Ramos (cell line): Measurements from ENCODE around the gene MTHFD1L.

Experiments used
- in situ Hi-C: fragments of 300-500 bp; cut with MboI; formaldehyde crosslinking; loops from one replicate; pipeline ENCODE4 v1.14.3; 2022; ENCODE audit warnings: low sequenced_read_pairs; ENCODE audit not compliant: unreplicated experiment

The MTHFD1L gene

DNA sequence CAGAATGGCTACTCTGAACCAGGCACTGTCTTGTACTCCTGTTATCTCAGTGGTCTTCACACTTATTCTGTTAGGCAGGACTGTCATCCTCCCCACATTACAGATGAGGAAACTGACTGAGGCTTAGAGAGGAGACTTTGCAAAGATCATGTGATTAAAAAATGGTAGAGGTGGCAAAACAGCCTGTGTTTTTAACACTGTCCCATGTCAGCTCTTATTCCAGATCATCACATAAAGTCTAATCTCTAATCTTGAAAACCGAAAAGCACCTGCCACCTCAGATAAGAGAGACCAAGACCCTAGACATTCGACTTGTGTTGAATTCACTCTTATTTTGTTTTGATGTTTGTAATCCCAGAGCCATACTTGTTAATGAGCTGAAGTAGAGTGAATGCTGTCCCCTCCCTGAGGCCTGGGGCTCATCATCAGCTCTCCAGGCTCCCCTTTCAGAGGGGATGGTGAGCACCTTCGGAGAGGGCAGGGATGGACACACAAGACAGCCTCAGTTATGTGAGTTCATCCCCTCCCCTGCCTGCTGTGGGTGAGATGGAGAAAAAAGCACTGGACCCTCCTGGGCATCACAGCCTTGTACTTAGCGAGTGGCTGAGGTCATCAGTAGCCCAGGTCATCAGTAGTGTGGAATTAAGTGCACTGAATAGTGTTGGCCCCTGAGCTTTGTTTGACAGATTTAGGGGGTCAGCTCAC, 30.6 kb downstream of the MTHFD1L start:
- in situ Hi-C loops, result loop anchor here (10.0 kb wide), 1 partner anchor 429 kb away; no protein-coding TSS in a partner anchor

DNA sequence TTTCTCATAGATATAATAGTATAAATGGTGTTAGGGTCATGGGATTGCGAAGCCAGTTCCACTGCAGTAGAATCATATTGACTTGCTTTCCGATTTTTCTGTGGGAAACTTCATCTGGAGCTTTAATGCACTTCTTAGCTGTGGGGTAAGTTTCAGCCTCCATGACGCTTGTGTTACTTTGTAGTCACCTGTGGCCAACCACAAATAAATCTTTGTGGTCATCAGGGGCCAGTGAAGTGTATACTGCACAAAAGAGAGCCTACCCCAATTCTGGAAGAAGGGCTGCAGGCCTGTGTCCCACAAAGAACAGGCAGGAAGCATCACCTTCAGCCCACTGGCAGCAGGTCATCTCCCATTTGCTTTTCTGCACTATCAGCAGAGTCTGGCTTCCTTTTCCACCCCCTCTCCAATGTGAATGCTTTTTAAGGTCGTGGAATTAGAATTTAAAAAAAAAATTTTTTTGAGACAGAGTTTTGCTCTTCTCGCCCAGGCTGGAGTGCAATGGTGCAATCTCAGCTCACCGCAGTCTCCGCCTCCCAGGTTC, 32.0 kb downstream of the MTHFD1L start:
- in situ Hi-C loops, result loop anchor here (10.0 kb wide), 1 partner anchor 427 kb away; no protein-coding TSS in a partner anchor

DNA sequence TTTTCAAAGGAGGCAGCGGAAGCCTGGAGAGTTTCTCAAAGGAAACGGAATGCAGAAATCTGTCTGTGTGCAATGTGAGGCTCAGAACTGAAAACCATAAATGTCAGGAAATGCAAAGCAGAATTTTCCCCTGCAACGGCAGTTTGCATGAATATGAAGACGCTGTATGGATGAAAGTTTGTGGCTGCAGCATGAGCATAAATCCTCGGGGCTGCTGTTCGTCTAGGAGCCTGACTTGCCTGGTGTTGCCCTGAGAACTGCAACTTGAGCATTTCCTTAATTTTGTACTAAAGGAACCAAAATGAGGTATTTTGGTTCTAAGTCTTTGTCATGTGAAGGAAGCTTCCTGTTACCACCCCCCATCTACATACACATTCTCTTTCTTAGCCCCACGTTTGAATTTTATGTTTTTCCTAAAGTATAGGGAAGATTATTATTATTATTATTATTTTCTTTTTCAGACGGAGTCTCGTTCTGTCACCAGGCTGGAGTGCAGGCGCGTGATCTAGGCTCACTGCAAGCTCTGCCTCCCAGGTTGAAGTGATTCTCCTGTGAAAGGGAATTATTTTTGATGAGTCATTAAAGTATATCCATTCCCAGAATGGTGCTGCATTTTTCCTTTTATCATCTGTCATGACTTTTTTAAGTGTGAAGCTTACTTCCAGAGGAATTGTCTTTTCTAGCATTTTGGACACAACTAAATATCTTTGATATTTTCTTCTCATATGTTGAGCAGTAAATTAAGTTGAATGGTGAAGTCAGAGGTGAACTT, 33.1 kb downstream of the MTHFD1L start:
- in situ Hi-C loops, result loop anchor here (10.0 kb wide), 1 partner anchor 426 kb away; no protein-coding TSS in a partner anchor

DNA sequence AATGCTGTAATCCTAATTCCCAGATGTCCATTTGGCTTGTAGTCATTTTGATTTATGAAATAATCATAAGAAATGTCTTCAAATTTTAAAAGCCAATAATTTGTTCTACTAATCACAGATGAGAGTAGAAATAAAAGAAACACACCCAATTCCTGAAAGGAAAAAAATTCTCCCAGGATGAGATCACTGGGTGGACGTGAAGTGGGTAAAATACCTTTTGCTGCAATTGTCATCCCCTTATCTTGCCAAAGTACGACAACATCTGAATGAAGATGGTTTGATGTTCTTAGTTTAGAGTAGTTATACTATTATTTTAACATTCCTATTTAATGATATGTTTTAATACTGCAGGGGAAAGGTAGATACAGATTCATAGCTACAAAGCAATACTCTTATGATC, 33.7 kb downstream of the MTHFD1L start:
- in situ Hi-C loops, result loop anchor here (10.0 kb wide), 1 partner anchor 426 kb away; no protein-coding TSS in a partner anchor

DNA sequence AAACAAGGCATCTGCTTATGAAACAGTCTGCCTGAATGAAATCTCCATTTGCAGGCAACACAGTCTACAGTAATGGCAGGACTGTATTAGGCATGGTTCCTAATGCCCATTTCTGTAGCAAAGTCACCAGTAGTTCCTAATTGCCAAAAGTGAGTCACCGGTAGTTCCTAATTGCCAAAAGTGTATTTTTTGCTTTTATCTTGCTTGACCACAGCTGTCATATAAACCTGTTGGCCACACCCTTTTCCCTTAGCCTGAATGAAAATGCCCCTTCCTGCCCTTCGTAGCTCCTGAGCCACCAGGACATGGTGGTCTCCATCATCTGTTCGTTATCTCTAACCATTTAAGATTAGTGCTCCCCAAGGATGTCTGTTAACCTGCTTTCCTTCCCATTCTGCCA, 34.5 kb downstream of the MTHFD1L start:
- in situ Hi-C loops, result no loop called here

DNA sequence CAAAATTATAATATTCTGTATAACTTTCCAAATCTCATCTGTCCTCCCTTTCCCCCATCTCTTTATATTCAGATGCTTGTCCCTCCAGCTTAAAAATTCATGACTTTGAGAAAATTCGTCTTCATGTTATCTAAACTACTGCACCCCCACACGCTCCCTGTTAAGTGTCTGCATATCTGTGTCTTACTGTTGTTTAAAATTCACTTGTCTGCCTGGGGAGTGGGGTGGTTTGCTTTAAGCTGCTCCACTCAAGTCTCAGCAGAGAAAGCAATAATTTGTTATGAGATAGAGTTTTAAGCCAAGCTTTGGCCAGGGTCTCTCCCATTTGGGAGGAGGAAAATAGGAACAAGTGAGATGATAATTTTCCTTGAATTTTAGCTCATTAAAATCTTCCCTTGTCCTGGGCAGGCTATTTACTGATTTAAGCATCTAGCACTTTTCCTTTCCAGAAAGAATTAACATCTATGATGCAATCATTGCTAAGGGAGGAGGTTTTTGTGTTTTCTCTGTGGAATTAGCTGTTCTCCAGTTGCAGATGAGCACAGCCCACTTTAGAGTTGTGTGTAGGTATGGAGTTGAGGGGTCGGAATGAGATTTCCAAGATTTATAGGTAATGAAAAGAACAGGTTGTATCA, 36.8 kb downstream of the MTHFD1L start:
- in situ Hi-C loops, result no loop called here

- in situ Hi-C loops, result no loop called here
Measured at GRCh38 chr6:150905769-150906168, 40.3 kb downstream of the MTHFD1L start.

GRCh38 chr6:150906641-150907326, 41.3 kb downstream of the MTHFD1L start:
- in situ Hi-C loops, result no loop called here

DNA sequence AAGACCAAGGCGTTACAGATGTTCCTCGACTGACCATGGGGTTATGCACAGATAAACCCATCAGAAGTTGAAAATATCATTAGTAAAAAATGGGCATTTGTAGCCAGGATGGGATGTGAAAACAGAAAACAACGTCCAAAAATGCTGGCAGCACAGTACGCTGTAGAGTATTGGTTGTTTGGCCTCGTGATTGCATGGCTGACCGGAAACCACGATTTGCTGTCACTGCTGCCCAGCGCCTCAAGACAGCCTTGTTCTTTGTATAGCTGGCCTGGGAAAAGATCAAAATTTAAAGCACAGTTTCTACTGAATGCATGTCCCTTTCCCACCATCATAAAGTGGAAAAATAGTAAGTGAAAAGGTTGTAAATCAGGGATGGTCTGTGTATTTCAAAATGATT, 41.9 kb downstream of the MTHFD1L start:
- in situ Hi-C loops, result no loop called here

GRCh38 chr6:150908901-150909300, 43.4 kb downstream of the MTHFD1L start:
- in situ Hi-C loops, result no loop called here

DNA sequence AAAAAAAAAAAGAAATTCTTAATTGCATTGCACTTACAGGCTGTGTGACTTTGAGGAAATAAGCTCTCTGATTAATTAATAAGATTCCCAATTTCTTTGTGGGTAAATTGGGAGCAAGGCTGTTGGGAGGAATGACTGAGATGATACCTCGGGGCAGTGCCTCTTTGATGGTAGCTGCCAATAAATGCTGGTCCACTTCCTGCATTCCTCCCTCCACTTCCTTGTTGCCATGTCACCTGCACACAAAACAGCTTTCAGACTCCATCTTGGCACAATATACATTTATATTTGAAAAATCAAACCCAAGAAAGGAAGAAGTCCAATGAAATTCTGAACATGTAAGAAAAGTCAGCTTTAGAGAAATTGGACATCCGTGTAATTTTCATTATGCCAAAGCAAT, 45.1 kb downstream of the MTHFD1L start:
- in situ Hi-C loops, result no loop called here

DNA sequence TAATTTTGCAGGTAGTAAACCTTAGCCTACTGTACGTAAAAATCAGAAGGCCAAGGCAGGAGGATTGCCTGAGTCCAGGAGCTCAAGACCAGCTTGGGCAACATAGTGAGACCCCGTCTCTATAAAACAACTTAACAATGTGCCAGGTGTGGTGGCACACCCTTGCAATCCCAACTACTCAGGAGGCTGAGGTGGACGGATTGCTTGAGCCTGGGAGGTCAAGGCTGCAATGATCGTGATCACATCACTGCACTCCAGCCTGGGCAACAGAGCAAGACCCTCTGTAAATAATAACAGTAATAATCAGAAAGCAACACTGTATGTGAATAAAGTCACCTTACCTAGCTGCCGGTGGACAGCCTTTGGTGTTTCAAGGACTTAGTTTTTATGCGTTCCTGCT, 48.9 kb downstream of the MTHFD1L start:
- in situ Hi-C loops, result no loop called here

- in situ Hi-C loops, result no loop called here
Measured at GRCh38 chr6:150915131-150915879, 49.8 kb downstream of the MTHFD1L start.

- in situ Hi-C loops, result no loop called here
Measured at GRCh38 chr6:150915880-150916265, 50.4 kb downstream of the MTHFD1L start.

- in situ Hi-C loops, result no loop called here
Measured at GRCh38 chr6:150919938-150920337, 54.4 kb downstream of the MTHFD1L start.

DNA sequence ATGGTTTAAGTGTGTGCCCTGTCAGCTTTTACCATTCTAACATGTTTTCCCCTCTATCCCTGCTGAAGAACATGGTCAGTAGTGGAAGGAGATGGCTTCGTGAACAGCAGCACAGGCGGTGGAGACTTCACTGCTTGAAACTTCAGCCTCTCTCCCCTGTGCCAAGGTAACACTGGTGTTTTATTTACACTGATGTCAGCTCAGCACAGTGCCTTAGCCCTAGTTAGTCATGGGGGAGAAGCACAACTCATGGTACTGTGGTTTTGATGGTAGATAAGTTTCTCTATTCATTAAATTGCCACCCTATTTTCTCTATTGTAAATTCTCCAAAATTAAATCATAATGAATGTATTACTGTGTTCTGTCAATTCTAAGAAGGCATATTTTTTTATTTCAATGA, 56.6 kb downstream of the MTHFD1L start:
- in situ Hi-C loops, result no loop called here

- in situ Hi-C loops, result no loop called here
Measured at GRCh38 chr6:150924808-150925589, 59.5 kb downstream of the MTHFD1L start.

- in situ Hi-C loops, result no loop called here
Measured at GRCh38 chr6:150925590-150925928, 60.1 kb downstream of the MTHFD1L start.

DNA sequence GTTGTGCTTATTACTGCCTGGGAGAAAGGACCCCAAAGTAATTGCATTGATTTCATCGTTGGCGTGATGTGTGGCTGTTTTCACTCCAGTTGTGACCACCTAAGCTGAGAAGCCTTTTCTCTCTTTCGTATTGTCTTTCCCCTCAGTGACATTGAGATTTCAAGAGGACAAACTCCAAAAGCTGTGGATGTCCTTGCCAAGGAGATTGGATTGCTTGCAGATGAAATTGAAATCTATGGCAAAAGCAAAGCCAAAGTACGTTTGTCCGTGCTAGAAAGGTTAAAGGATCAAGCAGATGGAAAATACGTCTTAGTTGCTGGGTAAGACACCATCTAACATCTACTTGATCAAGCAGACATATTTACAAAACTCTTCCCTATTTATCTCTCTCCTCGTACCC, 60.5 kb downstream of the MTHFD1L start:
- in situ Hi-C loops, result no loop called here
